GM12874 (cell line): ENCODE measurements around the gene DGKB.

Source experiments
- TF ChIP-seq, protein P1 (sequence below): IDR thresholded peaks from 2 replicates; pipeline ENCODE4 v1.5.1; 2011; ENCODE audit warnings: low read depth, mild to moderate bottlenecking, control low read depth, low read length, moderate library complexity; ENCODE audit not compliant: insufficient read depth

DGKB gene

DNA sequence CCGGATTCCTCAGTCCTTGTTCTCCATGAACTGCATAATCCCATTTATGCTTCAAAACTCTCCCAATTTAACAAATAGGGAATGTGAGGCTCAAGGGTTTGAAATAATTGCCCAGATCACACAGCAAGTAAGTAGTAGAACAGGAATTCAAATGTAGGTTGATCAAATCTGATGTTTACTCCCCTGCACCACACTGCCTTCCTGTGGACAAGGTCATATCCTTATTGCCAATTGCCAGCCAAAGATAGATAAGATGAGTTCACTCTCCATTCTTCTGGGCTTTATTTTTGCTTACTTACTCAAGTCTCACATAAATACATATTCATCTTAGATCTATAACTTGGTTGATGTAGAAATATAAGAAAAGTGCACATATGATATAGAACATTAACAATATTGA is 477.9 kb downstream of the DGKB start:
- TF ChIP-seq, protein P1, sequence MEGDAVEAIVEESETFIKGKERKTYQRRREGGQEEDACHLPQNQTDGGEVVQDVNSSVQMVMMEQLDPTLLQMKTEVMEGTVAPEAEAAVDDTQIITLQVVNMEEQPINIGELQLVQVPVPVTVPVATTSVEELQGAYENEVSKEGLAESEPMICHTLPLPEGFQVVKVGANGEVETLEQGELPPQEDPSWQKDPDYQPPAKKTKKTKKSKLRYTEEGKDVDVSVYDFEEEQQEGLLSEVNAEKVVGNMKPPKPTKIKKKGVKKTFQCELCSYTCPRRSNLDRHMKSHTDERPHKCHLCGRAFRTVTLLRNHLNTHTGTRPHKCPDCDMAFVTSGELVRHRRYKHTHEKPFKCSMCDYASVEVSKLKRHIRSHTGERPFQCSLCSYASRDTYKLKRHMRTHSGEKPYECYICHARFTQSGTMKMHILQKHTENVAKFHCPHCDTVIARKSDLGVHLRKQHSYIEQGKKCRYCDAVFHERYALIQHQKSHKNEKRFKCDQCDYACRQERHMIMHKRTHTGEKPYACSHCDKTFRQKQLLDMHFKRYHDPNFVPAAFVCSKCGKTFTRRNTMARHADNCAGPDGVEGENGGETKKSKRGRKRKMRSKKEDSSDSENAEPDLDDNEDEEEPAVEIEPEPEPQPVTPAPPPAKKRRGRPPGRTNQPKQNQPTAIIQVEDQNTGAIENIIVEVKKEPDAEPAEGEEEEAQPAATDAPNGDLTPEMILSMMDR = no peak

DNA sequence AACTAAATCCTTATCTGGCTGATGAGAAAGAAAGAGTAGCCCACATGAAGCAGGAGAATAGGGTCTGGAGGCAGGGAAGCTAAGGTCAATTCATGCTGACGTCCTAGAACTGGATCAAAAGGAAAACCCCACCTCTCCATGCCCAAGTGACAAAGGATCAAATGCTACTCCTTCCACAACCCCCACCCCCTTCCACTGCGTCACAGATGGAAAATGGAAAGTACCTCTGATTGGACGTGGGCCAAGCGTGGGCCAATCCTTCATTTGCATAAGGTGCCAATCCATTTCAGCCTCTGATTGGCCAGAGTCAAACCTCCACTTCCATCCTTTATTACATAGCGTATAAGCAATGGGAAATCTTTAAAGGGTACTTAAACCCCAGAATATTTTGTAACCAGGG is 481.8 kb downstream of the DGKB start:
- TF ChIP-seq, protein P1 = no peak

DNA sequence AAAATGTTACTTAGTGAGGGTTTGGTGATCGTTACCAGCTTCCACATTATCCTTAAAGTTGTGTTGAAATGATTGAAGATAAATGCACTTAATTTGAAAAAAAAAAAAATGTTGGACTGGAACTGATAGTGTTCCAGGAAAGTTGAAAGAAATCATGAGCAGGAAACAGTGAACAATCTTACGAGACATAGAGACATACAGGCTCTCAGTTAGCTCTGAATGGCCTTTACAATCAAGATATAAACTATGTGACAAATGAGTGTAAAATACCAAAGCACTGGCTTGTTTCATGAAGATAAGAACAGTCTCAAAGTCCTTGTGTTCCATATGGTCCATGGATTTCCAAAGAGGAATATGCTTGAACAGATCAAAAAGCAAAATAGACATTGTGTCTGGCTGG is 483.0 kb downstream of the DGKB start:
- TF ChIP-seq, protein P1 = no peak

DNA sequence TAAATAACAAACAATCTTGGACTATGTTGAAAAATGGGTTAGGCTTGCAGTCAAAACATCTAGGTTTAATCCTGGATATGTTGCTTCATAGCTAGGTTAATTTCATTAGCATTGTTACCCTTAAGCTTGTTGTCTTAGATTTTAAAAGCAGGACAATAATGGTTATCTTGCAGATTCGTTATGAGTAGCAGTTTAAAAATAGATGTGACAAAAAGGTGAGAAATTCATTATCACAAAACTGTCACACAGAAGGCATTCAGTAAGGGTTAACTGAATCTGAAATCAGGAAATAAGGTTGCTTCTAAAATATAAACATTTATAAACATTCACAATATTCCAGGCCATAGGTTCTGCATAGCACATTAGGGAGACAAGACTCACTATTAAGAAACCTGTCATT is 483.9 kb downstream of the DGKB start:
- TF ChIP-seq, protein P1 = no peak

DNA sequence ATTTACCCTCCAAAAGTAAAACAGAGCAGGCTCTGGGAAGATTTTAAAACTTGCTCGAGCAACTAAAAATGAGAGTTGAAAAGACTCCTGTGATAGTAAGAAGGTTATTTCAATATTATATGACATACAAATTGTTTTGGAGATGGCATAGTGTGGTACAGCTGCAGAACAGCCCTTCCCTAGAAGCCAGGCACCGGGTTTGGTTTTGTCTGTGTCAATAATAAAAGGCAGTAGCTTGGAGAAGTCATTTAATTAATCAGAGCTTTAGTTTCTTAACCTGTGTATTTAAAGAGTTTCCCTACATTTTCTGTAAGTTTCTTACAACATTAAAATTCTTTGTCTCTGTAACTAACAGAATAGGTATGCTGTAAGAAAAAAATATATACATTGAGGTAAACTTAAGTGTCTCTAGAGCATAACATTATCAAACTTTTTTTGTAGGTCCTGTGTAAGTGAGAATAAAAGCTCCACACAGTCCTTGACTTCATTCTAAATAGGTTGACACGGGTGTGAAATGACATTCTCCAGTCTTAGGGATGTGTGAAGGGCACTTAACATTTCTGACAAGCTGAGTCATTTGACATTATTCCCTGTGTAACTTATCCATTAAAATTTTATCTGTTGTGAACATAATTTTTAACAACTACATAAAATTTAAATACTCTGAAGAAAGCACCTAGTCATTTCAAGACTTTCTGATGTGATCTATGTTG is 488.1 kb downstream of the DGKB start:
- TF ChIP-seq, protein P1 = no peak

DNA sequence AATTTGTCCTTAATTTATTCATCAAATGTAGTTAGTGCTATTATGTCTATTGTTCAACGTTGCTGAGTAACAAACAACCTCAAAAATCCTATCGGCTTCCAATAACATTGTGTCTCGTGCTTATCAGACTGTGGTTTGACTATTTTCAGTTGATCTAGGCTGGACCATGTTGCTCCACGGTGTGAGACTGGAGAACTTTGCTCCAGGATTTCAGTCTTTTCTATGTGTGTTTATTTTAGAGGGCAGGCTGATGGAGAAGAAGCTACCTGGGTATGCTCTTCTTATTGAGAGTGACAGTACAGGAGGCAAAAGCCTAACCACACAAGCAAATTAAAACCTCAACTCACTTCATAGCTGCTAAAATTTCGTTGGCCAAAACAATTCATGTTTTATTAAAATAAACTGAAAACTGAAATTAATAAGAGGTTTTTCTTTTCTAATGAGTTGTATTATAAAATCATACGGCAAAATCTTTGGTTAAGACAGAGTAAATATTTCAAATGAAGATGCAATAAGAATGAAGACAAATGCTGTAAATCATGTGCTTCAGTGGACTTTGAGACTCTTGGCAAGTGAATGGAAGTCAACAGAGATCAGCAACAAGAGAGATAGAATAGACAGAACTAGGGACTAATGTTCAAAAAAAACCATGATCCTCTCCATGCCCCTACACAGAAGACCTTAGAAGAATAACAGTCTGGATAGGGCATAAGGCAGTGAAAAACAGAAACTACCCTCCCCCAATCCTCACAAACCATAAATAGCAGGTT is 495.1 kb downstream of the DGKB start:
- TF ChIP-seq, protein P1 = no peak

DNA sequence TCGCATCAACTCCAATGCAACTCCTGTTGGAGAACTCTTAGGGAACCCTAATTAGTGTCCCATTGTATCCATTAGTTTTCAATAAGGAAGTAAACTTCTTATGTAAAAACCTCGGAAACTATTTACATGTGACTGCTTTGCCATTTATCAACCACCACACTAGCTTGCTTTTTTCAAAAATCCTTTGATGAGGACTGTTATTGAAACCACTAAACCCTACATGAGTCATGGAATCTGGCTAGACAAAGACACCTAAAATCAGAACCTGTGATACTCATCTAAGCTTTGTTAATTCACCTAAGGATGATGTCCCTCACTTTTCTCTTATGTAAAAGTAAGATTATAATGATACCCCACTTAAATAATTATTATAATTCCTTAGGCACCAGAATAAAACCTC is 499.0 kb downstream of the DGKB start:
- TF ChIP-seq, protein P1 = no peak
